AG04449 (cell line): ENCODE data around the gene APBA1.

Experiments
- CTCF ChIA-PET: fragments of 350-600 bp; formaldehyde crosslinking; extraction: SDS; loops from one replicate; lab custom pipeline; 2021; ENCODE audit warnings: antibody characterized with exemption; lab: Yijun Ruan, JAX
- POLR2A ChIA-PET: fragments of 400-600, 350-600 bp; formaldehyde crosslinking; extraction: SDS; loops from one replicate; lab custom pipeline; 2020; ENCODE audit warnings: antibody characterized with exemption, inconsistent platforms; lab: Yijun Ruan, JAX
- DNase-seq: peaks from one replicate; pipeline ENCODE4 v3.0.0-alpha.2; 2010; ENCODE audit warnings: low read depth, low spot score
- H3K4me3 ChIP-seq: 2 replicates; pipeline ENCODE4 v1.5.1; 2011; ENCODE audit warnings: low read depth, mild to moderate bottlenecking, control low read depth, low read length
- CTCF ChIP-seq: IDR thresholded peaks from one replicate; pipeline ENCODE4 v1.5.1; 2011; ENCODE audit warnings: mild to moderate bottlenecking, moderate library complexity, low read length, control low read depth, inconsistent platforms; ENCODE audit not compliant: insufficient read depth; ENCODE audit errors: missing control alignments

Gene APBA1

GRCh38 chr9:69454321-69454720 is 217.8 kb downstream of the APBA1 start:
- CTCF ChIA-PET, result interaction anchor here (0.8 kb wide), 1 partner anchor 32 kb away, joined by 3 read pairs; no protein-coding TSS in a partner anchor
- H3K4me3 ChIP-seq, result no peak overlapping the region
- TF ChIP-seq CTCF, result no peak
- POLR2A ChIA-PET, result no interaction called here
- no peak for DNase-seq

GRCh38 chr9:69453746-69454145 is 218.4 kb downstream of the APBA1 start:
- ChIA-PET POLR2A (no interaction called here), CTCF (no interaction called here)
- H3K4me3 ChIP-seq, result no peak overlapping the region
- DNase-seq, result no peak
- no peak for TF ChIP-seq CTCF

- H3K4me3 ChIP-seq, result no peak overlapping the region
- TF ChIP-seq CTCF, result no peak
- ChIA-PET POLR2A (no interaction called here), CTCF (interaction anchor here (1.3 to 2.6 kb wide), 3 partner anchors 14 to 98 kb away, joined by 3 to 11 read pairs (median 7); no protein-coding TSS in a partner anchor)
- DNase-seq, result no peak
These were observed 219.9 kb downstream of the APBA1 start for GRCh38 chr9:69452110-69452782.

- no peak overlapping the region for H3K4me3 ChIP-seq
- TF ChIP-seq CTCF, result no peak
- no peak for DNase-seq
- ChIA-PET POLR2A (interaction anchor here (0.6 kb wide), 1 partner anchor 499 kb away, joined by 3 read pairs; no protein-coding TSS in a partner anchor), CTCF (interaction anchor here (1.0 kb wide), 1 partner anchor 24 kb away, joined by 3 read pairs; no protein-coding TSS in a partner anchor)
These were observed 225.7 kb downstream of the APBA1 start for GRCh38 chr9:69446496-69446895.

GRCh38 chr9:69445251-69445650 is 226.9 kb downstream of the APBA1 start:
- CTCF ChIA-PET, result interaction anchor here (1.1 kb wide), 1 partner anchor 24 kb away, joined by 3 read pairs; no protein-coding TSS in a partner anchor
- DNase-seq, result no peak
- H3K4me3 ChIP-seq, result no peak overlapping the region
- POLR2A ChIA-PET, result no interaction called here
- TF ChIP-seq CTCF, result no peak

- H3K4me3 ChIP-seq, result no peak overlapping the region
- no peak for DNase-seq
- no peak for TF ChIP-seq CTCF
- ChIA-PET CTCF (interaction anchor here (1.1 kb wide), 1 partner anchor 23 kb away, joined by 3 read pairs; no protein-coding TSS in a partner anchor), POLR2A (no interaction called here)
These were observed 227.4 kb downstream of the APBA1 start for GRCh38 chr9:69444791-69445190.
